Osteocyte (in vitro differentiated cells): ENCODE results near the gene CYTH4. TPM values are rescaled to one million over a fixed set of nuclear protein-coding genes. Genes with fewer than 3 reads are reported as not detected.
A peak's percentile ranks its signal among the peaks of the same experiment; 100 is the strongest.

Experiments used
- DNase-seq: peaks from one replicate; pipeline ENCODE4 v3.0.0; 2021; ENCODE audit warnings: mixed read lengths; ENCODE audit not compliant: unreplicated experiment; ENCODE audit errors: extremely low spot score
- H3K27ac Mint-ChIP-seq: one replicate; pipeline ENCODE4 v1.8.0; 2021; ENCODE audit warnings: mild to moderate bottlenecking, mixed read lengths; ENCODE audit not compliant: unreplicated experiment
- H3K27me3 Mint-ChIP-seq: one replicate; pipeline ENCODE4 v1.8.0; 2021; ENCODE audit warnings: mixed read lengths; ENCODE audit not compliant: unreplicated experiment
- H3K36me3 Mint-ChIP-seq: one replicate; pipeline ENCODE4 v1.8.0; 2021; ENCODE audit warnings: mixed read lengths; ENCODE audit not compliant: unreplicated experiment
- H3K4me1 Mint-ChIP-seq: one replicate; pipeline ENCODE4 v1.8.0; 2021; ENCODE audit warnings: mixed read lengths; ENCODE audit not compliant: unreplicated experiment
- H3K4me3 Mint-ChIP-seq: one replicate; pipeline ENCODE4 v1.8.0; 2021; ENCODE audit warnings: mild to moderate bottlenecking, moderate library complexity, mixed read lengths; ENCODE audit not compliant: unreplicated experiment
- H3K9me3 Mint-ChIP-seq: one replicate; pipeline ENCODE4 v1.8.0; 2021; ENCODE audit warnings: mixed read lengths; ENCODE audit not compliant: unreplicated experiment
- CTCF ChIP-seq: fragments of 200-600 bp; sonication (generic); IDR thresholded peaks from 2 replicates; pipeline ENCODE4 v1.5.0; 2021; ENCODE audit warnings: antibody characterized with exemption, mild to moderate bottlenecking, moderate library complexity
- total RNA-seq: library from RNA; stranded (reverse); gene quantifications from 2 replicates; pipeline ENCODE4 v1.2.1, GENCODE V29; 2021

Gene CYTH4
- total RNA-seq, 1 donor from 2014 or later = not detected

- Mint-ChIP-seq H3K36me3 (no peaks in the 10 kb centered on the region), H3K27ac (peak overlapping the region; percentile 96), H3K4me1 (peaks cover 66% of the 10 kb centered on the region), H3K4me3 (no peak overlapping the region), H3K9me3 (no peaks in the 10 kb centered on the region), H3K27me3 (no peaks in the 10 kb centered on the region)
- DNase-seq = no peak
- no peak for TF ChIP-seq CTCF
Observed at GRCh38 chr22:37308385-37309200, 26.3 kb downstream of the CYTH4 start.

GRCh38 chr22:37309211-37310074, 27.1 kb downstream of the CYTH4 start:
- Mint-ChIP-seq H3K27me3 (no peaks in the 10 kb centered on the region), H3K27ac (peak overlapping the region; percentile 76), H3K36me3 (no peaks in the 10 kb centered on the region), H3K4me1 (peaks cover 65% of the 10 kb centered on the region), H3K4me3 (peak overlapping the region; percentile 14), H3K9me3 (no peaks in the 10 kb centered on the region)
- DNase-seq = no peak
- TF ChIP-seq CTCF = no peak

GRCh38 chr22:37310075-37310606, 27.8 kb downstream of the CYTH4 start:
- peaks cover 64% of the 10 kb centered on the region for H3K4me1 Mint-ChIP-seq
- H3K9me3 Mint-ChIP-seq = no peaks in the 10 kb centered on the region
- H3K27ac Mint-ChIP-seq = peak overlapping the region; percentile 76
- peak overlapping the region; percentile 14 for H3K4me3 Mint-ChIP-seq
- H3K27me3 Mint-ChIP-seq = no peaks in the 10 kb centered on the region
- DNase-seq = no peak
- no peaks in the 10 kb centered on the region for H3K36me3 Mint-ChIP-seq
- no peak for TF ChIP-seq CTCF

- H3K9me3 Mint-ChIP-seq = no peaks in the 10 kb centered on the region
- no peak for TF ChIP-seq CTCF
- H3K4me1 Mint-ChIP-seq = peaks cover 62% of the 10 kb centered on the region
- H3K27me3 Mint-ChIP-seq = no peaks in the 10 kb centered on the region
- H3K4me3 Mint-ChIP-seq = no peak overlapping the region
- no peak for DNase-seq
- H3K27ac Mint-ChIP-seq = no peak overlapping the region
- no peaks in the 10 kb centered on the region for H3K36me3 Mint-ChIP-seq
Observed at GRCh38 chr22:37310815-37311595, 28.7 kb downstream of the CYTH4 start.
